Esophagus muscularis mucosa (tissue), 4 donors: ENCODE data around the gene AOAH.

Experiments used
- CTCF ChIP-seq, 3 experiments: fragments of 200-600 bp in 2 of 3; fragments of 450-650 bp in 1 of 3; sonication (generic) in 2 of 3; IDR thresholded peaks; one replicate each; pipeline ENCODE4 v1.5.1; 2017 to 2019; ENCODE audit warnings: antibody characterized with exemption in 3 of 3, mild to moderate bottlenecking in 2 of 3, moderate library complexity in 1 of 3
- EP300 ChIP-seq: sonication (generic); formaldehyde crosslinking; IDR thresholded peaks from one replicate; pipeline ENCODE4 v1.6.1; 2017; ENCODE audit warnings: antibody characterized with exemption
- POLR2A ChIP-seq: fragments of 450-650 bp; IDR thresholded peaks from one replicate; pipeline ENCODE4 v1.6.1; 2017; ENCODE audit warnings: antibody characterized with exemption, moderate library complexity, mild to moderate bottlenecking, low read depth
- POLR2AphosphoS5 ChIP-seq, 2 donors: sonication (generic); formaldehyde crosslinking; IDR thresholded peaks; one replicate each; pipeline ENCODE4 v1.6.1; 2017; ENCODE audit warnings: antibody characterized with exemption in 2 of 2

DNA sequence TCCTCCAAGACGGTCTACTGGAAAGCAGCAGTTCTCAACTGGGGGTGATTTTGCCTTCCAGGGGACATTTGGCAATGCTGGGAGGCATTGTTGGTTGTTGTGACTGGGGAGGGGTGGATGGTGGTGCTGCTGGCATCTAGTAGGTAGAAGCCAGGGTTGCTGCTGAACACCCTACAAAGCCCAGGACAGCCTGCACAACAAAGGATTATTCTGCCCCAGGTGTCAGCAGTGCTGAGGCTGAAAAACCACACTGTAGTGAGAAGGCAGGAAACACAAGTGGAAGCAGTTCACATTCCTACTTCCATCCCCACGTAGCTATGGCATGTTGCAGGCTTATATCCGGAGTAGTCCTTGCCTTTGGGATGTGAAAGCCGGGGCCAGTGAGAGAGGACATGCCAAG lies 86.9 kb downstream of the AOAH start:
- no peak for TF ChIP-seq CTCF (IDR thresholded peaks at IDR 0.05)
- TF ChIP-seq POLR2A: no peak
- TF ChIP-seq EP300: no peak
- no peak for TF ChIP-seq POLR2AphosphoS5 (IDR thresholded peaks at IDR 0.05)
